GM19467 (cell line): Measurements from ENCODE around the gene RNF41.
"Not testable (repeated sequence)": the region's sequence is repeated elsewhere in the genome, so short reads cannot be mapped to it uniquely, and the experiment has no call there.

Experiments used
- ATAC-seq: cut with Tn5 transposase; IDR thresholded peaks from one replicate; pipeline ENCODE4 v1.9.1; 2021; ENCODE audit warnings: mild to moderate bottlenecking, moderate library complexity; ENCODE audit not compliant: unreplicated experiment

RNF41 gene

GRCh38 chr12:56221757-56222530 is at the start of gene RNF41:
RNF41 (minus strand) TSS chr12:56221922; CDS start chr12:56214047, 7,875 bp downstream.
- ATAC-seq, result peak; percentile 72

- ATAC-seq, result no peak
Observed at GRCh38 chr12:56271031-56271430, 49.3 kb upstream of the RNF41 start.

- ATAC-seq, result peak; percentile 10
Observed at GRCh38 chr12:56267443-56268071, 45.8 kb upstream of the RNF41 start.

- peak; percentile 81 for ATAC-seq
Observed at GRCh38 chr12:56266693-56267442, 45.1 kb upstream of the RNF41 start, which contains the start of gene COQ10A. COQ10A (plus strand) TSS chr12:56266942; CDS start chr12:56267119, 177 bp downstream.

- not testable (repeated sequence) for ATAC-seq
Observed at GRCh38 chr12:56266068-56266692, 44.5 kb upstream of the RNF41 start.

GRCh38 chr12:56262955-56263354 is 41.2 kb upstream of the RNF41 start:
- ATAC-seq, result not testable (repeated sequence)

- no peak for ATAC-seq
Observed at GRCh38 chr12:56261503-56262232, 39.9 kb upstream of the RNF41 start.

- no peak for ATAC-seq
Observed at GRCh38 chr12:56260921-56261320, 39.2 kb upstream of the RNF41 start.

- ATAC-seq, result no peak
Observed at GRCh38 chr12:56260380-56260779, 38.7 kb upstream of the RNF41 start.

GRCh38 chr12:56258820-56259183 is 37.1 kb upstream of the RNF41 start:
- ATAC-seq, result no peak

GRCh38 chr12:56258068-56258819 is 36.5 kb upstream of the RNF41 start, which contains the start of gene ANKRD52:
ANKRD52 (minus strand) TSS chr12:56258384; CDS start chr12:56258269, 115 bp downstream.
- ATAC-seq, result peak; percentile 90

- no peak for ATAC-seq
Observed at GRCh38 chr12:56257491-56258067, 35.9 kb upstream of the RNF41 start.

- ATAC-seq, result no peak
Observed at GRCh38 chr12:56257071-56257470, 35.3 kb upstream of the RNF41 start.

- ATAC-seq, result no peak
Observed at GRCh38 chr12:56256326-56256960, 34.7 kb upstream of the RNF41 start.

GRCh38 chr12:56255671-56256070 is 33.9 kb upstream of the RNF41 start:
- ATAC-seq, result no peak

GRCh38 chr12:56253091-56253490 is 31.4 kb upstream of the RNF41 start:
- ATAC-seq, result no peak

- no peak for ATAC-seq
Observed at GRCh38 chr12:56252649-56253048, 30.9 kb upstream of the RNF41 start.

- no peak for ATAC-seq
Observed at GRCh38 chr12:56248711-56249110, 27.0 kb upstream of the RNF41 start.

GRCh38 chr12:56247923-56248322 is 26.2 kb upstream of the RNF41 start:
- ATAC-seq, result no peak
